ENCODE measurements around the gene CNTLN.
A peak's percentile ranks its signal among the peaks of the same experiment; 100 is the strongest.
"Not testable (repeated sequence)": the region's sequence is repeated elsewhere in the genome, so short reads cannot be mapped to it uniquely, and the experiment has no call there.

The CNTLN gene

DNA sequence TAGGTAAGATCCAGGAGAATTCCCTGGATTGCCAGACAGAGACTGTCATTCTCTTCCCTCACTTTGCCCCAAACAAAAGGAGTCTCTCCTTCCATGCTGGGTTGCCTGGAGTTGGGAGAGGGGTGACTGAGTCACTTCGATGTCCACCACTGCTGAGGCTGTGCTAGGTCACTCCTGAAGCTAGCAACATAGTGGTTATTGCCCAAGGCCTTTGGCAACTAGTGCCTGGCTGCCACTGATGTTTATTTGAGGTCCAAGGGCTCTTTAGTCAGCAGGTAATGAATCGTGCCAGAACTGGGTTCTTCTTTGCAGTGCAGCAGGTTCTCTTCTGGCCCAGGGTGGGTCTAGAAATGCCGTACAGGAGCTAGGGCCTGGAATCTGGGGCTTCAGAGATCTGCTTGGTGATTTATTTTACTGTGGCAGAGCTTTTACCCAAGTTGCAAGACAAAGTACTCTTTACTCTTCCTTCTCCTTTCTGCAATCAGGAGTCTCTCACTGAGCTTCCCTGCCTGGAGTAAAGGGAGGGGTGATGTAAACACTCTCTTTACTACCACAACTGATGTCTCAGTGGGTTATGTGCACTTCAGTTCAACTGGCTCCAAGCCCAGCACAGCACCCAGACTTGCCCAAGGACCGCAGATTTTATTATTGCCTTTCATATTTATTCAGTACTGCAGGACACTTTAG lies 288.3 kb downstream of the CNTLN start:
- DNase-seq: no peak

DNA sequence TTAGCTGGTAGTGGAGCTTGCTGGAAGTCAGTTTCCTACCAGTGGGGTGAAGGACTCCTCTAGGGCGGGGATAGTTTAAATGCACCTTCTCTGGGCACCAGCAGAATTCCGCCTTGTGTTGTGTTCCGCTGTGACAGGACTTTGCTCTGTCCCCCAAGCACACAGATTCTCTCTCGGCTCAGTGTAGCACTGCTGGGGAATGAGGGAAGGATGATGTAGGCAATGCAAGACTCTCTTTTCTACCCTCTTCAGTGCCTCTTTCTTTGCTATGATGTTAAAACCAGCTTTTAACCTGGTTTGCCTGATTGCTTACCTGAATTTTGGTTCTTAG lies 288.8 kb downstream of the CNTLN start:
- no peak for DNase-seq

DNA sequence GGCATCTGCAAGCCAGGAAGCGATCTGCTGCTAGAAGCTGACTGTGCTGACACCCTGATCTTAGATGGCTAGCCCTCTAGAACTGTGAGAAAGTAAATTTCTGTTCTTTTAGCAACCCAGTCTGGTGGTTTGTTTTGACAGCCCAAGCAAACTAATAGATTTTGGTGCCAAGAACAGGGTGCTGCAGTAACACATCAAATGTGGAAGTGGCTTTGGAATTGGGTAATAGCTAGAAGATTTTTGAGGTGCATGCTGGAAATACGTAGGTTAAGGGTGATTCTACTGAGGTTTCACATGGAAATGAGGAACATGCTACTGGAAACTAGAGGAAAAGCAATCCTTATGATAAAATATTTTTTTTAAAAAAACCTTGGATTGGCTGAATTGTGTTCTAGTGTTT lies 290.5 kb downstream of the CNTLN start:
- DNase-seq: no peak

DNA sequence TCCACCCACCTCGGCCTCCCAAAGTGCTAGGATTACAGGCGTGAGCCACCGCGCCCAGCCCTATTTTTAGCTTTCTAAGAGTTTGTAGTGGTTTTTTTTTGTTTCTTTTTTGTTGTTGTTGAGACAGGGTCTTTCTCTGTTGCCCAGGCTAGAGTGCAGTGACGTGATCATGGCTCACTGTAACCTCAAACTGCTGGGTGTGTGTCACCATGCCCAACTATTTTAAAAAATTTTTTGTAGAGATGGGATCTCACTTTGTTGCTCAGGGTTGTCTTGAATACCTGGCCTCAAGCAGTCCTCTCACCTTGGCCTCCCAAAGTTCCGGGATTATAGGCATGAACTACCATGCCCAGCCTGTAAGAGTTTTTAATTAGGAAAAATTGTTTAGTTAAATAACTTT lies 298.7 kb downstream of the CNTLN start:
- no peak for DNase-seq

DNA sequence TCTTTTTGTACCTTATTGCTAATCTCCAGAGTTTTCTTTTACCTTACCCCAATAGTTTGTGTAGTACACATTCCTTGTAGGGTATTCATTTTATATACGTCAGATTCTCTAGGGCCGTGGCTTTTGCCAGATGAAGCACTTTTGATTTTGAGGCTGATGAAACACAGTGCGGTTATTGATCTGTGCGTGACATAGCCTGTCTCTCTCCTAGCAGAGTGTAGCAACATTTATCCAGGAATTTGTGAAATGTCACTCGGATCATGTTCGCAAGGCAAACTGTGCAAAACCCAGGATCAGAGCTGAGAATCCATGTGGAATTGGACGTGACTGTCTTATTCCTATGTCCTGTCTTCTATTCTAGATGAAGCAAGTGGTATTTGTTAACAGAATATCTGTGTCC lies 302.0 kb downstream of the CNTLN start:
- no peak for DNase-seq

DNA sequence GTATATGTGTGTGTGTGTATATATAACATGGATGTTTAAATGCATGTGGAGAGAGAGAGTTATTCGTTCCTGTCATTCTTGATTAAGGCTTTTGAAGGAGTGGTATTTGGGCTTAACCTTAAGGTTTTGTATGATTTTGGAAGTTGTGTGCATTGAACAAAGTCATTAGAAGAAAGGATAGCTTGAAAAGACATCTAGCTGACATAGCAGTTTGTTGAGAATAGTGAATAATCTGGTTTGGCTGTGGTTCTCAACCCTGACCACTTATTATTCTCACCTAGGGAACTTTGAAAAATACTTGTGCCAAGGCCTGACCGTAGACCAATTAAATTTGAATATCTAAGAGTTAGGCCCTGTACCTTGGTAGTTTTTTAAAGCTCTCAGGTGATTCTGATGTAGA lies 303.0 kb downstream of the CNTLN start:
- DNase-seq: no peak

DNA sequence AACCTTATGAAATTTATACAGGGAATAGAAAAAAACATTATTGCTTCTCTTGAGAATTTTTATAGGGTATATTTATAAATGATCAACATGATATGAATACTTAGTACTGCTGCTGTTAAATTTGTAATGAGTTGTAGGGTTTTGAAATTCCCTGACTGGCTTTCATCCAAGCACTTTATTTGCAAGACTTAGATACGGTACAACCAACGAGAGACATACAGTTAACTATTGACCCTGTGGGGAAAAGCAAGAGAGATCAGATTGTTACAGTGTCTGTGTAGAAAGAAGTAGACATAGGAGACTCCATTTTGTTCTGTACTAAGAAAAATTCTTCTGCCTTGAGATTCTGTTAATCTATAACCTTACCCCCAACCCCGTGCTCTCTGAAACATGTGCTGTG lies 310.3 kb downstream of the CNTLN start:
- not testable (repeated sequence) for DNase-seq

DNA sequence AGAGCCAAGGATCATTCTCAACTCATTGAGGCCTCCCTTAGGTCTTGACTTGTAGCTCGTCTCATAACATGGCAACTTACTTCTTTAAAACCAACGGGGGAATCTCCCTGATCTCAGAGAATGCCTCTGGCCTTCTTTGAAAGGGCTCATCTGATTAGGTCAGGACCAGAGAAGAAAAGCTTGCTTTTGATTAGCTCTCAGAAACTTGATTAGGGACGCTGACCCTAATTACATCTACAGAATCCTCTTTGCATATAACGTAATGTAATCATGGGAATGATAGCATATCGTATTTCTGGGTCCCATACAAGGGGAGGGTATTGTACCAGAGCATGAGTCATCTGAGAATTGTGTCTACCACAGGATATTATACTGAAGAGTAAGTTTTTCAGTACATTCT lies 318.9 kb downstream of the CNTLN start:
- no peak for DNase-seq

DNA sequence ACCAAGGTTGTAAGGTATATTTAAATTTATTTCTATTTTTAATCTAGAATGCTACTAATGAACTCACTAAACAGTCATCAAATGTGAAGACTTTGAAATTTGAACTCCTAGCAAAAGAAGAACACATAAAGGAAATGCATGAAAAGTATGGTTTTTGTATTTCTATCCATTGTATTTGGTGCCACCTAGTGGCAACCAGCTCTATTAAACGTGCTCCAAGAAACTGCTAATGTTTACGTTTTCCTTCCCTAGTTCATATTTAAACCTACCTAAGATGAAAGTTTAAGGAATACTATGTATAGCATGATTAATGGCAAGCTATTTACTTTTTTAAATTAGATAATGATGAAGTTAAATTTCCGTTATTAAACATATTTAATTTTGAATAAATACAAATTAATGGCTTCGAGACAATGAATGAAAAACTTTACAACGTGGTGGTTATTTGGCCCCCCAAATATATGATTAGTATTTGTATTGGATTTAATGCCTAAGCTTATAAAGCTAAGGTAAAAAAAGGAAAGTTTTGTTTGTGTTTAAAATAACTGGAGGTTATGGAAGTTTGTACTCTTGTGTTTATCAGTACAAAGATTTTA lies 328.1 kb downstream of the CNTLN start:
- DNase-seq: peak; percentile 66

DNA sequence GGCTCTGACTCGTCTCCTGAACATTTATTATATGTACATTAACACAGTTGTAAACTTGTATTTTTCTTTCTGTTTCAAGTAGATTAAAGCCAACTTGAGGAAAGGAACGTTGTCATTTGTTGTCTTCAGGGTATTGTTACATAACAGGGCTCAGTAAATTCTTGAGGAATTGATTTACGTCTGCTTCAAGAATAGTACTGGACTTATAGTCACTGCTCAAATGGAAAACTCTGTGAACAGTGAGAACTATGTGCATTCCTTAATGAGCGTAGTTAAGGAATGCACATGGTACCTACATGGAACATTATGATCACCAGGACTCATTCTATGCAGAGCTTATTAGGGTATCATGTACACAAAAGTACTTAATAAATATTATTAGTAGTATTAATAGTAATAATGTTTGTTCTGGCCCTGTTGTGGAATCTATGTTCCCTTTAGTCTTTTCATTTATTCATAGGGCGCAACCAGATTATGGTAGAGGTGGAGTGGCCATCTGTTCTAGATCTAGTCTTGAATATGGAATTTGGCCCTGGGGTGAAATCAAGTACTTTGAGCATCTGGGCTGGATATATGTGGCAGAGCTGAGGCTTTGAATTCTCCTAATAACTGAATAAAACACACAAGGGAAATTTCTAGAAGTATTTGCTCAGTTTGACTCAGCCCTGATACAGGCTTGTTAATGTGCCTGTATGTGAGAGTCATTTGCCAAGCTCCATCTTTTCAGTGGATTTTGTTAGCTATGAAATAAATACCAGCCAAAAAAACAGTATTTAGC lies 335.4 kb downstream of the CNTLN start:
- no peak for DNase-seq

DNA sequence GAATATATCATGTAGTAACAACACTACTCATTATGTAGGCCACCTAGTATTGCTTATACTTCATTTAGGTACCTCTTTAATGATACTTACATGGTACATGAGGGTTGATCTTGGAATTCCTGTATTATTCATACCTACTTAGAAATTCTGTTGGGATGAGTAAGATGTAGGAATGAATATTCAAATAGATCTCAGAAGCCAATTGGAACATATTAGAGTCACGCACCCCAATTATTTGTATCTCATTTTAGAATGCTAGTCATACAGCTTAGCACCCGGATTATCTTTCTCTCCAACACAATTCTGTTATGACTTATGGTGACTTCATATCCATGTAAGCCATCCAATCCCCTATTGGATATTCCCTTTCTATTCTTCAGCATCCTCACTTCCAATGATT lies 337.3 kb downstream of the CNTLN start:
- DNase-seq: no peak

DNA sequence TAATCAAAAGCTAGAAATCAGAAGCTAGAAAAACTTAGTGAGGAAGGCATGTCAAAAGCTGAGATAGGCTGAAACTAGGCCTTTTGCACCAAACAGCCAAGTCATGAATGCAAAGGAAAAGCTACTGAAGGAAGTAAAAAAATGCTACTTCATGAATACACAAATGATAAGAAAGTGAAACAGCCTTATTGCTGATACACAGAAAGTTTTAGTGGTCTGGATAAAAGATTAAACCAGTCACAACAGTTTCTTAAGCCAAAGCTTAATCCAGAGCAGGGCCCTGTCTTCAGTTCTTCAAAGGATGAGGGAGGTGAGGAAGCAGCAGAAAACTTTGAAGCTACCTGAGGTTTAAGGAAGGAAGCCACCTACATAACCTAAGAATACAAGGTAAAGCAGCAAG lies 341.6 kb downstream of the CNTLN start:
- no peak for DNase-seq

DNA sequence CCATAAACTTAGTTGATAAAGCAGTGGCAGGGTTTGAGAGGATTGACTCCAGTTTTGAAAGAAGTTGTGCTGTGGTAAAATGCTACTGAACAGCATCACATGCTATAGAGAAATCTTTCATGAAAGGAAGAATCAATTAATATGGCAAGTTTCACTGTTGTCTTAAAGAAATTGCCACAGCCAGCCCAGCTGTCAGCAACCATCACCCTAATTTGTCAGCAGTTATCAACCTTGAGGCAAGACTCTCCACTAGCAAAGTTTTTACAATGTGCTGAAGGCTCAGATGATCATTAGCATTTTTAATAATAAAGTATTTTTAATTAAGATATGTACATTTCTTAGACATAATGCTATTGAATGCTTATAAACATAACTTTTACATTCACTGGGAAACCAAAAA lies 343.0 kb downstream of the CNTLN start:
- DNase-seq: no peak

DNA sequence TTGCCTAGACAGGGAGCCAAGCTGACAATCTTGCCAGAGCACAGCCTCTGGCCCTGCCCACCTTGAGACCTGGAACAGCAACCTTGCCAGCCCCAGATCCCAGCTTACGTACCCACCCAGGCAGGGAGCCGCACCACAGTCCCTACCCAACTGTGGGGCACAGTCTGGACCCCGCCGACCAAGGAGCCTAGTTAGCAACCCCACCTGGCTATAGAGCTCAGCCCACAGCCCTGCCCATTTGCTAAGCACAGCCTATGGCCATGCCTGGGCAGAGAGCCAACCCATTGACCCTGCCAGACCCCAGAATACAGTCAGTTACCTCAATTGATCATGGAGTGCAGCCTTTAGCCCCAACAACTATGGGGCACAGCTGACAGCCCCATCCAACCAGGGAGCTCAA lies 346.1 kb downstream of the CNTLN start:
- no peak for DNase-seq

DNA sequence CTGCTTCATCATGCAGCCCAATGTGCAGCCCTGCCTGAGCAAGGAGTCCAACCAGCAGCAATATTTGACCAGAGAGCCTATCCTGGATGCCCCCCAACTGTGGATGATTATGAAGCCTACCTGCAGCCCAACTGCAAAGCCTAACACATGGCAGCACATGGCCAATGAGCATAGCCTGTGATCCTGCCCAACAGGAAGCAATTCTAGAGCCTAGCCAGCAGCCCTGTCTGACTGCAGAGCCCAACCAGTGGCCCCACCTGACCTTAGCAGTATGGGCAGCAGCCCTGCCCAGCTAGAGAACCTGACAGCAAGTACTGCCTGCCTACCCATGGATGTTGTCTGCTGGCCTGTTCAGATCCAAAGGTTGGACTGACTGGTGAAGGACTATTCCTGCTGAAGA lies 346.7 kb downstream of the CNTLN start:
- no peak for DNase-seq

DNA sequence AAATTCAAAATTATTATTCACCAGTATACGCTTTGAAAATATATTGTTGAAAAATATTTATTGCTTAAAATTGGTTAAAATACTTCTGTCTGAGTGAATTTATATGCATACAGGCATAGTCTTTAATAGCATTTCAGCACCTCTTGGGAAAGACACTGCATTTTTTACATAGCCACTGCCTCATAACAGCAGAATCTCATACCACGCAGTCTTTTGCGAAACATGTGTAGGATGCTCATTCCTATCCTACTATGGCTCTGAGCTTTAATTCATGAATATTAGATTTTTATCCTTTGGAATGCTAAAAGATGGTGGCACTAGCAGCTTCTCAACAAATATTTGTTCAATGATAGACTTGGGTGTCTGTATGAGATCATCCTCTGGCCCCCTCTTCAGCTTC lies 350.1 kb downstream of the CNTLN start:
- no peak for DNase-seq

DNA sequence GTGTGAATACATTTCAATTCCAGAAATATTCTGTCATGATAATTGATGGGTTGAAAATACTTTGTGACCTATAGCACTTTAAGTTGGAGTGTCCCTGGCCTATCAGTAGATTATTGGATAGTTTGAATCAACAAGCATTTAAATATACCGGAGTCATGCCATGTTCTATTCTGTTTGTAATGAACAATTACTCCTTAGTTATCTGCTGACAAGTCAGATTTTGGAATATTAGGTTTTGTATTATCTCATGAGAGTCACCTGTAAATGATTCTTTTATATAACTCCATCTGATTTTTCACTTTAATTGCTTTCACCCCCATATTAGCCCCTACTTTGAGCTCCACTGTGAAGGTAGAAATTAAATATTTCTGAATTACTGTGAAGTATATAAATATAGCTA lies 351.6 kb downstream of the CNTLN start:
- no peak for DNase-seq

DNA sequence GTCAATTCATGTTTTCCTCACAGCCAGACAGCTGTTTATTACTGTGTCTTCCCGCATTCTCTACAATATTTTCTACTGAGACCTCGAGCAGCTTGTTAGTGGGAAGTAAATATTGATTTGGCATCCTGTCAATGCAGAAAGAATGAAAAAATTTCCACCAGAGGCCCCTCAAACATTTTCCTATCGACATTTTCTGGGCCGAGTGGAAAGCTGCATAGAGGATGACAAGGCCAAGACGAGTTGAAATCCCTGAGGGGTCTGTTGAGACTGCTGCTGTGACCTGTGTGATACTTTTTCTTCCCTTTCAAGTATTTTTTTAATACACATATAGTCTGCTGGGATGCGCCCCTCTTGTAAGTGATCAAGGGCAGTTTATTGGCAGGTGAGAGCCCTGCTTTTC lies 352.6 kb downstream of the CNTLN start:
- peak; percentile 64 for DNase-seq

DNA sequence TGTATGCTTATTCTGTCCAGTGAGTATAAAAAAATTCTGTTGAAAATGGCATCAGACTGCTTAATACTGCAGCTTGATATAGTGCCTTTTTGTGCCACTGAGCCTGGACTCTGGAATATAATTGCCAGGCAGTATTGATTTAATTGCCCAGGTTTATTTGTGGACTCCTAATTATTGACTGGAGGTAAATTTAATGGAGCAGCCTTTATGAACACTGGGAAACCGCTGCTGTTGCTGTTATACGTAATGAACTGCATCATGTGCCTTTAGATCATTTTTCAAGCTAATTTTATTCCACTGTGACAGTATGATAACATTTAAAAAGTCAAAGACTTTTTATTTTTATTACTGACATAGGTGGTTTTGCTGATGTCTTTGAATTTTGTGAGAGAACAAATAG lies 353.8 kb downstream of the CNTLN start:
- peak; percentile 91 for DNase-seq

DNA sequence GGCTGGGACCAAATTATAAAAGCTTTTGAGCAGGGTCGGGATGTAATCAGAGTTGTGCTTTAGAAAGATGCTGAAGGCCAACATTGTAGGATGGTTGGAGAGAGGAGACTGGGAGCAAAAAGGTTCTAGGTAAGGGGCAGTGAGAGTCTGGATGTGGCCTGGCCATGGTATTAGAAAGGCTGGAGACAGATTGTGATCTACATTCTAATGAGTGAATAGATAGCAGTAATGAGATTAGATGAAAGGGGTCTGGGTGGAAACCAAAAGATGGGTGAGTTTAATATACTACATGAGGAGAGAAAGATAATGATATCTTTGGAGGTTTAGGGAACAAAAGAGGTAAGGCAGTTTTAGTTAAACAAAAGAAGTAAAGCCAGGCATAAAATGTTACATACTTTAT lies 355.3 kb downstream of the CNTLN start:
- peak; percentile 18 for DNase-seq

DNA sequence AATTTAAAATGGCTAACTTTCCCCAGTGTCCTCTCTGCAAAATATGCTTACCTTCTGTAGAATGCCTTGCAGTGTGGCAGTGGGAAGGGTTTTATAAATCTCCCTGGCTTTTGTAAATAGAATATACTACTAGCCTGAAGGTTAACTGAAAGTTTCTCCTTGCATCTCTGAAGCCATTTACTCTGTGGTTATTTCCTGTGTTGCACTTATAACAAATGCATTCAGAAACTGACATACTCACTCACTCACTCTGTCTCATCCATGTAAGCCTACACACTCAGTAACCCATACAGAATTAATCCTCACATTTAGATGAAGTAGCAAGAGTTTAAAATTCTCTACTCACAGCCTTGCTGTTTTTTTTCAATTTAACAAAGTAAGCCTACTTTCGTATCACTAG lies 356.9 kb downstream of the CNTLN start:
- peak; percentile 5 for DNase-seq

DNA sequence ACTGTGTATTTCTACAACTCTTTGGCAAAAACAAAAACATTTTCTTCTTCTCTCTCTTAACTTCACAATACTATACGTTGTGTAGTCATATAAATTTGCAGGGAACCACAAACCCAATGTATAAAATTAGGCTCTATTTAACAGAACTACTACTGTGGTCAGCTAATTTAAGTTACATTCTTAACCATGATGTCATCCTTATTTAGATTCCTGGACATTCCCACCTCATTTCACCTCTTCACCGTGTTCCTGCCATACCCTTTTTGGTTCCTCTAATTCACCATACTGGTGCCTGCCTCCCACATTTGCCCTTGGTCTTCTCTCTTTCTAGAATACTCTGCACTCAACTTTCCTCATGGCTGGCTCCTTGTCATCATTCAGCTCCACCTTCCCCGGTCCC lies 368.4 kb downstream of the CNTLN start:
- no peak for DNase-seq

DNA sequence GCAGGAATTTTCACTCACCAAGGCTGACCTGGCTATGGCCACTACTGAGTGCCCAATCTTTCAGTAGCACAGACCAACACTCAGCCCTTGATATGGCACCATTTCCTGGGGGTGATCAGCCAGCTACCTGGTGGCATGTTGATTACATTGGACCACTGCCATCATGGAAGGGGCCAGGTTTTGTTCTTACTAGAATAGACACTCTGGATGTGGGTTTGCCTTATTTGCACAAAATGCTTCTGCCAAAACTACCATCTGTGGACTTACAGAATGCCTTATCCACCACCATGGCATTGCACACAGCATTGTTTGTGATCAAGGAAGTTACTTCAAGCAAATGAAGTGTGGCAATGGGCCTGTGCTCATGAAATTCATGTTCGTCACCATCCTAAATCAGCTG lies 374.3 kb downstream of the CNTLN start:
- DNase-seq: no peak

DNA sequence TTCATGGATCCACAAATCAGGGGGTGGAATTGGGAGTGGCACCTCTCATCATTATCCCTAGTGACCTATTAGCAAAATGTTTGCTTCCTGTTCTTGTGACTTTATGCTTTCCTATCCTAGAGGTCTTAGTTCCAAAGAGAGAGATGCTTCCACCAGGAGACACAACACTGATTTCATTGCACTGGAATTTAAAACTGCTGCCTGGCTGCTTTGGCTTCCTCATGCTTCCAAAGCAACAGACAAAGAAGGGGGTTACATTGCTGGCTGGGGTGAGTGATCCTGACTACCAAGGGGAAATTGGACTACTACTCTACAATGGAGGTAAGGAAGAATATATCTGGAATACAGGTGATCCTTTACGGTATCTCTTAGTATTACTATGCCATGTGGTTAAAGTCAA lies 374.9 kb downstream of the CNTLN start:
- no peak for DNase-seq

DNA sequence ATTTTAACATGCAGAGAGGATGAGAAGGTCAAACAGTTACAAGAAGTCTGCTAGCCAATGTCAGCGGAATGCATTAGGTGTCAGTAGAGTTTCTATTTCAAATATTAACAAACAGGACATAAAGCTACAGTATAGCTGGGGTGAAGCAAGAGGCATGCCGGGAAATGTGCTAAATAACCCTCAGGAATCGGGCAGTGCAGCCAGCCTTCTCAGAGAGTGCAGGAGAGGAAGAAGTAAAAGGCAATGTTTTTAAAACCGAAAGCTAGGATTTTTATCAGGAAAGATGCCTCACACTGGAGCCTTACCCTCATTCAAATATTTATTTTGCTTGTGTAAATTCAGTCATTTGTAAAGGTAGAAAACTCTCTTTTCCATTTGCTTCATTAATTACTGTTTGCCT lies 384.9 kb downstream of the CNTLN start:
- peak; percentile 85 for DNase-seq
